Esophagus muscularis mucosa (tissue), 4 donors: ENCODE results near the gene RRBP1. TPM values are rescaled to one million over a fixed set of nuclear protein-coding genes. Genes with fewer than 3 reads are reported as not detected.

Experiments
- DNase-seq: peaks from one replicate; pipeline ENCODE4 v3.0.0-alpha.2; 2017; ENCODE audit errors: extremely low spot score
- H3K27ac ChIP-seq, 4 donors: fragments of 200-600 bp; sonication (generic); replicated peaks in 1 of 4; 1 replicate in 3 of 4; 2 replicates in 1 of 4; pipeline ENCODE4 v1.5.1; 2016 to 2019; ENCODE audit warnings: mild to moderate bottlenecking in 1 of 4
- H3K27me3 ChIP-seq, 4 donors: fragments of 200-600 bp; sonication (generic); one replicate each; pipeline versions ENCODE4 v1.5.1 to v1.6.0; 2016 to 2019
- H3K36me3 ChIP-seq, 4 donors: fragments of 200-600 bp; sonication (generic); one replicate each; pipeline ENCODE4 v1.5.1; 2016 to 2019
- H3K4me1 ChIP-seq, 4 donors: fragments of 200-600 bp; sonication (generic); one replicate each; pipeline ENCODE4 v1.5.1; 2016 to 2019
- H3K4me3 ChIP-seq, 4 donors: fragments of 200-600 bp; sonication (generic); 1 replicate in 2 of 4; 2 replicates in 2 of 4; pipeline ENCODE4 v1.5.1; 2016 to 2019; ENCODE audit warnings: mild to moderate bottlenecking in 4 of 4, moderate library complexity in 1 of 4
- H3K9me3 ChIP-seq, 4 donors: fragments of 200-600 bp; sonication (generic); 1 replicate in 3 of 4; 2 replicates in 1 of 4; pipeline ENCODE4 v1.5.1; 2016 to 2019
- CTCF ChIP-seq, 3 experiments: fragments of 200-600 bp in 2 of 3; fragments of 450-650 bp in 1 of 3; sonication (generic) in 2 of 3; IDR thresholded peaks; one replicate each; pipeline ENCODE4 v1.5.1; 2017 to 2019; ENCODE audit warnings: antibody characterized with exemption in 3 of 3, mild to moderate bottlenecking in 2 of 3, moderate library complexity in 1 of 3
- EP300 ChIP-seq: sonication (generic); formaldehyde crosslinking; IDR thresholded peaks from one replicate; pipeline ENCODE4 v1.6.1; 2017; ENCODE audit warnings: antibody characterized with exemption
- POLR2A ChIP-seq: fragments of 450-650 bp; IDR thresholded peaks from one replicate; pipeline ENCODE4 v1.6.1; 2017; ENCODE audit warnings: antibody characterized with exemption, moderate library complexity, mild to moderate bottlenecking, low read depth
- POLR2AphosphoS5 ChIP-seq, 2 donors: sonication (generic); formaldehyde crosslinking; IDR thresholded peaks; one replicate each; pipeline ENCODE4 v1.6.1; 2017; ENCODE audit warnings: antibody characterized with exemption in 2 of 2
- WGBS: methylation state at CpG from one replicate; pipeline ENCODE4 v1.1.5; 2018; 5-methylcytosine and 5-hydroxymethylcytosine counted together
- intact Hi-C: fragments of 100-400 bp; cut with DNase I; formaldehyde crosslinking; loops from one replicate; pipeline ENCODE4 v1.15.1; 2023
- total RNA-seq, 4 donors: library from RNA; depleted of rRNA; stranded (reverse); fragments of >200 nt; gene quantifications; one replicate each; pipeline versions ENCODE4 v1.1.0 to v1.2.1, GENCODE V29; 2016

The RRBP1 gene
- 10 to 100 TPM; 61.5 to 86.6 (median 65.4) TPM for total RNA-seq

- WGBS: 1% methylated on average over 8 of the region's 79 CpGs
- Histone ChIP-seq H3K27ac (peak within 1 kb of the TSS; percentile 87 to 96 (median 96)), H3K4me3 (peak within 1 kb of the TSS; percentile 79 to 94 (median 86)), H3K36me3 (peaks cover 0 to 15% (median 1%) of the 10 kb centered on the region in 4 donors), H3K9me3 (no peaks in the 10 kb centered on the region), H3K4me1 (peaks cover 8 to 31% (median 26%) of the 10 kb centered on the region in 4 donors), H3K27me3 (no peaks in the 10 kb centered on the region)
- peak; percentile 67 for TF ChIP-seq POLR2A
- TF ChIP-seq POLR2AphosphoS5 (IDR thresholded peaks at IDR 0.05): peak; percentile 76 to 94
- TF ChIP-seq CTCF (IDR thresholded peaks at IDR 0.05): peak; percentile 41 to 71 (median 54)
- TF ChIP-seq EP300: no peak
- peak; percentile 99 for DNase-seq
- intact Hi-C loops: loop anchor here (10.0 kb wide), 1 partner anchor 123 kb away; no protein-coding TSS in a partner anchor
Observed at GRCh38 chr20:17682103-17682888, at the start of gene RRBP1. TSS of gene RRBP1 (minus strand) at chr20:17682242. CDS start at chr20:17660507, 21,735 bp downstream.

- Histone ChIP-seq H3K4me1 (peaks cover 0 to 11% (median 9%) of the 10 kb centered on the region in 4 donors), H3K27ac (no peak overlapping the region), H3K4me3 (no peak overlapping the region), H3K9me3 (peaks cover 0 to 2% (median 0%) of the 10 kb centered on the region in 4 donors), H3K36me3 (no peaks in the 10 kb centered on the region), H3K27me3 (no peaks in the 10 kb centered on the region)
- WGBS: 95% methylated on average over 5 of the region's 5 CpGs
- TF ChIP-seq POLR2AphosphoS5 (IDR thresholded peaks at IDR 0.05): no peak
- TF ChIP-seq POLR2A: no peak
- no peak for TF ChIP-seq CTCF (IDR thresholded peaks at IDR 0.05)
- no peak for TF ChIP-seq EP300
- DNase-seq: no peak
- intact Hi-C loops: no loop called here
Observed at GRCh38 chr20:17731233-17731632, 49.2 kb upstream of the RRBP1 start.

DNA sequence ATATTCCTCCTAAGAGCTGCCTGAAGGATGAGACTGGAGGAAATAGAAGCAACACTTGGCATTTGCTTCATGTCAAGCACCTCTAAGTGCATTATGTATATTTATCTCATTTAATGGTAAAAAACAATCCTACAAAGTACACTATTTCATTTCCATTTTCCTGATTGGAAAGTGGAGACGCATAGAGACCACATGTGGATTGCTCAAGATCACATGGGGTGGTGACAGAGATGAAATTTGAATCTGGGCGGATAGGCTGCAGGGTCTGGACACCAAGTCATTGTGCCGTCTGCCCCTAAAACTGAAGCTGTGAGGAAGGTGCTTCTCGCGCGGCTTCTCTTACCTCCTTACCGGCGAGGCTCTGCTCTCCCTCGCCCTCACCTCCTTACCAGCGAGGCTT, 48.0 kb upstream of the RRBP1 start:
- DNase-seq: no peak
- no peaks in the 10 kb centered on the region for H3K9me3 ChIP-seq
- H3K27me3 ChIP-seq: no peaks in the 10 kb centered on the region
- H3K4me1 ChIP-seq: peaks cover 0 to 11% (median 9%) of the 10 kb centered on the region in 4 donors
- intact Hi-C loops: no loop called here
- WGBS: 93% methylated on average over 10 of the region's 10 CpGs
- no peaks in the 10 kb centered on the region for H3K36me3 ChIP-seq
- H3K4me3 ChIP-seq: no peak overlapping the region
- no peak overlapping the region for H3K27ac ChIP-seq
- TF ChIP-seq EP300 (no peak), POLR2A (no peak)

GRCh38 chr20:17728074-17728473, 46.0 kb upstream of the RRBP1 start:
- H3K9me3 ChIP-seq: no peaks in the 10 kb centered on the region
- H3K36me3 ChIP-seq: no peaks in the 10 kb centered on the region
- no peak for DNase-seq
- 90% methylated on average over 12 of the region's 12 CpGs for WGBS
- H3K4me1 ChIP-seq: no peaks in the 10 kb centered on the region
- intact Hi-C loops: no loop called here
- H3K27me3 ChIP-seq: no peaks in the 10 kb centered on the region
- H3K4me3 ChIP-seq: no peak overlapping the region
- TF ChIP-seq POLR2A (no peak), POLR2AphosphoS5 (IDR thresholded peaks at IDR 0.05) (no peak), EP300 (no peak), CTCF (IDR thresholded peaks at IDR 0.05) (no peak)
- no peak overlapping the region for H3K27ac ChIP-seq

- 98% methylated on average over 7 of the region's 10 CpGs for WGBS
- no peak overlapping the region for H3K4me3 ChIP-seq
- no peak for TF ChIP-seq POLR2A
- no peak for TF ChIP-seq POLR2AphosphoS5 (IDR thresholded peaks at IDR 0.05)
- no peak for TF ChIP-seq CTCF (IDR thresholded peaks at IDR 0.05)
- no peak for TF ChIP-seq EP300
- no peaks in the 10 kb centered on the region for H3K27me3 ChIP-seq
- H3K9me3 ChIP-seq: no peaks in the 10 kb centered on the region
- H3K36me3 ChIP-seq: no peaks in the 10 kb centered on the region
- no peak for DNase-seq
- no peaks in the 10 kb centered on the region for H3K4me1 ChIP-seq
- intact Hi-C loops: no loop called here
- no peak overlapping the region for H3K27ac ChIP-seq
Observed at GRCh38 chr20:17727351-17727750, 45.3 kb upstream of the RRBP1 start.
